Peyer's patch (tissue), 4 donors: ENCODE results near the gene KLF12.

Experiments
- POLR2A ChIP-seq, 2 donors: fragments of 450-650 bp; IDR thresholded peaks; one replicate each; pipeline ENCODE4 v1.5.1; 2017; ENCODE audit warnings: antibody characterized with exemption in 2 of 2, mild to moderate bottlenecking in 2 of 2, moderate library complexity in 2 of 2
- TF ChIP-seq, protein P1 (sequence below), 6 experiments: fragments of 450-650 bp in 4 of 6; fragments of 200-600 bp in 2 of 6; sonication (generic) in 1 of 6; IDR thresholded peaks; one replicate each; pipeline ENCODE4 v1.5.1; 2017 to 2019; ENCODE audit warnings: antibody characterized with exemption in 6 of 6, mild to moderate bottlenecking in 3 of 6, moderate library complexity in 1 of 6

DNA sequence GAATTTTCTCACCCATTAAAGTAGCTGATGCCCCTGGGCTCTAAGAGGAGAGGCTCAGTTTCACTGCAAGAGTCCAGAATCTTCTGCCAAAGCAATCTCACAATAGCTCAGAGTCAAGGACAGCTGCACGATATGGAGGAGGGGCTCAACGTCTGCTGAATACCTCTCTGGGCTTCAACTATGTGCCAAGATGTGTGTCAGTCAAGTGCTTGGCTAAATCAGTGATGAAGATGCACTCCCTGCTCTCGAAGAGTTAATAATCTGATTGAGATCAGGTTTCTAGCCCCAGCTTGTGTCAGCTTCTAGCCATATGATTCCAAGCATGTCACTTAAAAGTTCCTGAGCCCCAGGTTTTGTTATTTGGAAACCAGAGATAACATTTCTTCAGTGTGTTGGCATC lies 46.8 kb downstream of the KLF12 start:
- TF ChIP-seq, protein P1, sequence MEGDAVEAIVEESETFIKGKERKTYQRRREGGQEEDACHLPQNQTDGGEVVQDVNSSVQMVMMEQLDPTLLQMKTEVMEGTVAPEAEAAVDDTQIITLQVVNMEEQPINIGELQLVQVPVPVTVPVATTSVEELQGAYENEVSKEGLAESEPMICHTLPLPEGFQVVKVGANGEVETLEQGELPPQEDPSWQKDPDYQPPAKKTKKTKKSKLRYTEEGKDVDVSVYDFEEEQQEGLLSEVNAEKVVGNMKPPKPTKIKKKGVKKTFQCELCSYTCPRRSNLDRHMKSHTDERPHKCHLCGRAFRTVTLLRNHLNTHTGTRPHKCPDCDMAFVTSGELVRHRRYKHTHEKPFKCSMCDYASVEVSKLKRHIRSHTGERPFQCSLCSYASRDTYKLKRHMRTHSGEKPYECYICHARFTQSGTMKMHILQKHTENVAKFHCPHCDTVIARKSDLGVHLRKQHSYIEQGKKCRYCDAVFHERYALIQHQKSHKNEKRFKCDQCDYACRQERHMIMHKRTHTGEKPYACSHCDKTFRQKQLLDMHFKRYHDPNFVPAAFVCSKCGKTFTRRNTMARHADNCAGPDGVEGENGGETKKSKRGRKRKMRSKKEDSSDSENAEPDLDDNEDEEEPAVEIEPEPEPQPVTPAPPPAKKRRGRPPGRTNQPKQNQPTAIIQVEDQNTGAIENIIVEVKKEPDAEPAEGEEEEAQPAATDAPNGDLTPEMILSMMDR (IDR thresholded peaks at IDR 0.05), result no peak
- TF ChIP-seq POLR2A (IDR thresholded peaks at IDR 0.05), result no peak
